WTC11 (cell line): ENCODE measurements around the gene MBNL1. TPM values are rescaled to one million over a fixed set of nuclear protein-coding genes. Genes with fewer than 3 reads are reported as not detected.

Experiments used
- ATAC-seq: fragments of 200-7000 bp; cut with Tn5 transposase; 2 replicates; pipeline ENCODE4 v1.10.0; 2021; ENCODE audit warnings: mild to moderate bottlenecking, moderate library complexity
- CTCF ChIA-PET: fragments of 300-600 bp; sonication (Branson Sonifier 250); formaldehyde crosslinking; loops from one replicate; lab custom pipeline; 2021; ENCODE audit warnings: antibody characterized with exemption; lab: Charles Lee
- POLR2A ChIA-PET: fragments of 350-600 bp; sonication (Branson Sonifier 250); formaldehyde crosslinking; loops from one replicate; lab custom pipeline; 2021; ENCODE audit warnings: antibody characterized with exemption; lab: Charles Lee
- DNase-seq: peaks from one replicate; pipeline ENCODE4 v3.0.0; 2021; ENCODE audit warnings: low spot score
- H3K27ac Mint-ChIP-seq: 2 replicates; pipeline ENCODE4 v1.8.0; 2021; ENCODE audit warnings: mixed read lengths
- H3K27me3 Mint-ChIP-seq: 2 replicates; pipeline ENCODE4 v1.8.0; 2021; ENCODE audit warnings: low read depth, mild to moderate bottlenecking, moderate library complexity, mixed read lengths
- H3K36me3 Mint-ChIP-seq: 2 replicates; pipeline ENCODE4 v1.8.0; 2021; ENCODE audit warnings: mixed read lengths
- H3K4me1 Mint-ChIP-seq: 2 replicates; pipeline ENCODE4 v1.8.0; 2022; ENCODE audit warnings: mixed read lengths
- H3K4me3 Mint-ChIP-seq: 2 replicates; pipeline ENCODE4 v1.8.0; 2021; ENCODE audit warnings: mild to moderate bottlenecking, moderate library complexity, mixed read lengths
- H3K9me3 Mint-ChIP-seq: 2 replicates; pipeline ENCODE4 v1.8.0; 2021; ENCODE audit warnings: mixed read lengths
- ATF1 ChIP-seq: sonication (generic); formaldehyde crosslinking; IDR thresholded peaks from 2 replicates; pipeline ENCODE4 v1.8.1; 2023; ENCODE audit warnings: mild to moderate bottlenecking, moderate library complexity, missing genetic modification reagents
- CREB1 ChIP-seq: sonication (generic); formaldehyde crosslinking; IDR thresholded peaks from 2 replicates; pipeline ENCODE4 v1.8.0; 2023; ENCODE audit warnings: mild to moderate bottlenecking, missing genetic modification reagents
- CREM ChIP-seq: sonication (generic); formaldehyde crosslinking; IDR thresholded peaks from 2 replicates; pipeline ENCODE4 v1.8.1; 2022; ENCODE audit warnings: mild to moderate bottlenecking, missing genetic modification reagents, moderate library complexity
- CTCF ChIP-seq: fragments of 200-600 bp; IDR thresholded peaks from 2 replicates; pipeline ENCODE4 v1.8.0; 2022; ENCODE audit warnings: antibody characterized with exemption
- ETV6 ChIP-seq: sonication (generic); formaldehyde crosslinking; IDR thresholded peaks from 2 replicates; pipeline ENCODE4 v1.8.1; 2022; ENCODE audit warnings: mild to moderate bottlenecking, missing genetic modification reagents
- IRF1 ChIP-seq: sonication (generic); formaldehyde crosslinking; IDR thresholded peaks from 2 replicates; pipeline ENCODE4 v1.8.0; 2023; ENCODE audit warnings: missing genetic modification reagents
- MLX ChIP-seq: sonication (generic); formaldehyde crosslinking; IDR thresholded peaks from 2 replicates; pipeline ENCODE4 v1.8.1; 2023; ENCODE audit warnings: mild to moderate bottlenecking, missing genetic modification reagents, moderate library complexity
- MYBL2 ChIP-seq: sonication (generic); formaldehyde crosslinking; IDR thresholded peaks from 2 replicates; pipeline ENCODE4 v1.8.1; 2023; ENCODE audit warnings: mild to moderate bottlenecking, moderate library complexity, missing genetic modification reagents
- NR3C1 ChIP-seq: sonication (generic); formaldehyde crosslinking; conservative IDR thresholded peaks from 2 replicates; pipeline ENCODE4 v1.8.1; 2023; ENCODE audit warnings: low read depth, mild to moderate bottlenecking, missing genetic modification reagents
- OVOL2 ChIP-seq: fragments of 250-450 bp; sonication (Bioruptor Pico); IDR thresholded peaks from 2 replicates; pipeline ENCODE4 v1.9.0; 2021; ENCODE audit warnings: mild to moderate bottlenecking, borderline replicate concordance
- RELA ChIP-seq: sonication (generic); formaldehyde crosslinking; IDR thresholded peaks from 2 replicates; pipeline ENCODE4 v1.8.1; 2022; ENCODE audit warnings: missing genetic modification reagents, mild to moderate bottlenecking, borderline replicate concordance
- RORB ChIP-seq: fragments of 250-450 bp; sonication (Bioruptor Pico); IDR thresholded peaks from 2 replicates; pipeline ENCODE4 v1.9.0; 2021; ENCODE audit warnings: mild to moderate bottlenecking
- TEAD4 ChIP-seq: sonication (generic); formaldehyde crosslinking; IDR thresholded peaks from 2 replicates; pipeline ENCODE4 v1.8.0; 2022; ENCODE audit warnings: mild to moderate bottlenecking, missing genetic modification reagents
- ZNF219 ChIP-seq: sonication (generic); formaldehyde crosslinking; IDR thresholded peaks from 2 replicates; pipeline ENCODE4 v1.8.0; 2023; ENCODE audit warnings: missing genetic modification reagents, mild to moderate bottlenecking, borderline replicate concordance
- ZNF232 ChIP-seq: sonication (generic); formaldehyde crosslinking; IDR thresholded peaks from 2 replicates; pipeline ENCODE4 v1.8.0; 2022; ENCODE audit warnings: mild to moderate bottlenecking, missing genetic modification reagents
- ZNF416 ChIP-seq: fragments of 250-450 bp; sonication (Bioruptor Pico); IDR thresholded peaks from 2 replicates; pipeline ENCODE4 v1.9.0; 2021; ENCODE audit warnings: mild to moderate bottlenecking, inconsistent platforms
- ZNF423 ChIP-seq: fragments of 250-450 bp; sonication (Bioruptor Pico); IDR thresholded peaks from 2 replicates; pipeline ENCODE4 v2.1.2; 2022; ENCODE audit warnings: mild to moderate bottlenecking, moderate library complexity
- total RNA-seq: library from RNA; stranded (reverse); gene quantifications from 3 replicates; pipeline ENCODE4 v1.2.3, GENCODE V29; 2021
- TF ChIP-seq, protein P1 (sequence below): sonication (generic); formaldehyde crosslinking; IDR thresholded peaks from 2 replicates; pipeline ENCODE4 v1.8.1; 2022; ENCODE audit warnings: missing genetic modification reagents, borderline replicate concordance
- TF ChIP-seq, protein P2 (sequence below): fragments of 250-450 bp; sonication (Bioruptor Pico); IDR thresholded peaks from 2 replicates; pipeline ENCODE4 v1.9.0; 2021; ENCODE audit warnings: mild to moderate bottlenecking

MBNL1 gene
- total RNA-seq, 1 experiment from 2014 or later, result 20.4 TPM

- H3K4me3 Mint-ChIP-seq, result no peak overlapping the region
- H3K27ac Mint-ChIP-seq, result peak overlapping the region; percentile 78
- H3K36me3 Mint-ChIP-seq, result no peaks in the 10 kb centered on the region; the same call in 1 of the 2 replicates
- no peak for TF ChIP-seq CTCF
- no peak for TF ChIP-seq MLX (CRISPR knock-in tag)
- no peak for TF ChIP-seq ZNF232 (CRISPR knock-in tag)
- CTCF ChIA-PET, result no interaction called here
- peaks cover 63% of the 10 kb centered on the region for H3K4me1 Mint-ChIP-seq
- peak; percentile 69 for ATAC-seq
- no peaks in the 10 kb centered on the region for H3K9me3 Mint-ChIP-seq
- DNase-seq, result no peak
- POLR2A ChIA-PET, result no interaction called here
- H3K27me3 Mint-ChIP-seq, result no peaks in the 10 kb centered on the region
Observed at GRCh38 chr3:152307829-152308474, 39.2 kb downstream of the MBNL1 start.

DNA sequence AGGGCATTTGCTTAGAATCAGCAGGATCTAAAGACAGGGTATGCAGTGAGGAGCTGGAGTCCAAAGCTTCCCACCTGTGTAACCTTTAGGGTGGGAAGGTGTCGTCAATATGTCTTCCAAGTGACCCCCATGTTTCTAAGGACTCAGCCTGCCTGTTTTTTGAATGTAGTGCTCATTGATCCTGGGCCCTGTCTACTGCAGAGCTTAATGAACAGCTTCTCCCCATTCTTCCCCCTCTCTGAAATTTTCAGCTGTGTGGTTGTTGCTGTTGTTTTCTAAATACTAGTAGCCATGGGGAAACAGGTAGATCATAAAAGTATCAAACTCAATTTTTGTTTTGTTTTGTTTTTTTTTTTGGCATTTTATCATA is 39.7 kb downstream of the MBNL1 start:
- ChIA-PET CTCF (no interaction called here), POLR2A (no interaction called here)
- DNase-seq (no peak), ATAC-seq (no peak; the same call in 1 of the 2 replicates)
- TF ChIP-seq, protein P1, sequence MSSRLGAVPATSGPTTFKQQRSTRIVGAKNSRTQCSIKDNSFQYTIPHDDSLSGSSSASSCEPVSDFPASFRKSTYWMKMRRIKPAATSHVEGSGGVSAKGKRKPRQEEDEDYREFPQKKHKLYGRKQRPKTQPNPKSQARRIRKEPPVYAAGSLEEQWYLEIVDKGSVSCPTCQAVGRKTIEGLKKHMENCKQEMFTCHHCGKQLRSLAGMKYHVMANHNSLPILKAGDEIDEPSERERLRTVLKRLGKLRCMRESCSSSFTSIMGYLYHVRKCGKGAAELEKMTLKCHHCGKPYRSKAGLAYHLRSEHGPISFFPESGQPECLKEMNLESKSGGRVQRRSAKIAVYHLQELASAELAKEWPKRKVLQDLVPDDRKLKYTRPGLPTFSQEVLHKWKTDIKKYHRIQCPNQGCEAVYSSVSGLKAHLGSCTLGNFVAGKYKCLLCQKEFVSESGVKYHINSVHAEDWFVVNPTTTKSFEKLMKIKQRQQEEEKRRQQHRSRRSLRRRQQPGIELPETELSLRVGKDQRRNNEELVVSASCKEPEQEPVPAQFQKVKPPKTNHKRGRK (CRISPR knock-in tag), result no peak
- no peaks in the 10 kb centered on the region for H3K9me3 Mint-ChIP-seq
- H3K36me3 Mint-ChIP-seq, result no peaks in the 10 kb centered on the region; the same call in 1 of the 2 replicates
- peaks cover 58% of the 10 kb centered on the region for H3K4me1 Mint-ChIP-seq
- peak overlapping the region; percentile 78; the same call in 1 of the 2 replicates for H3K27ac Mint-ChIP-seq
- H3K4me3 Mint-ChIP-seq, result no peak overlapping the region
- H3K27me3 Mint-ChIP-seq, result no peaks in the 10 kb centered on the region

DNA sequence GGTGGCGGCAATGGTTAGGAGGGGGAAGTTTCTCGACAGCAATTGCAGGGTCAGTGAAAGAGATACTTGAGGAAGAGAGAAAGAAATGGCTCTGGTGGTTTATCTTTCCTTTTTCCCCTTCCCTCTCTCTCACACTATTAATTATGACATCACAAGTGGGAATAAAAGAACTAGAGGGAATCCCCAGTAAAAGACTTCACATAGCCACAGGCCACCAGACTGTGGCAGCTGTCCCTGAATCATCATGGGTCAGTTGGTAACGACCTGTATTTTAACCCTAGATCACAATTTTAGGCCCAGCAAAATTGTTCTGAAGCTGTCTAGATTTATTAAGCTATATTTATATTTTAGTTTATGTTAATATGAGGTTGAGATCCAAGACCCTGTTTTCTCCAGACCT is 40.3 kb downstream of the MBNL1 start:
- Mint-ChIP-seq H3K9me3 (no peaks in the 10 kb centered on the region), H3K27ac (no peak overlapping the region), H3K36me3 (no peaks in the 10 kb centered on the region; the same call in 1 of the 2 replicates), H3K4me1 (peaks cover 55% of the 10 kb centered on the region), H3K27me3 (no peaks in the 10 kb centered on the region), H3K4me3 (no peak overlapping the region)
- ChIA-PET POLR2A (interaction anchor here (0.6 kb wide), 1 partner anchor 11 kb away, joined by 4 read pairs; no protein-coding TSS in a partner anchor), CTCF (no interaction called here)
- DNase-seq, result no peak
- no peak for ATAC-seq
- TF ChIP-seq OVOL2 (CRISPR knock-in tag) (no peak), IRF1 (CRISPR knock-in tag) (no peak), CREM (CRISPR knock-in tag) (no peak), RELA (CRISPR knock-in tag) (no peak), CREB1 (CRISPR knock-in tag) (no peak), TEAD4 (CRISPR knock-in tag) (no peak), ATF1 (no peak), ZNF416 (CRISPR knock-in tag) (no peak), ZNF423 (CRISPR knock-in tag) (no peak), RORB (CRISPR knock-in tag) (no peak), ZNF219 (CRISPR knock-in tag) (no peak), MYBL2 (CRISPR knock-in tag) (no peak), NR3C1 (CRISPR knock-in tag) (no peak), ETV6 (CRISPR knock-in tag) (no peak)
- TF ChIP-seq, protein P2, sequence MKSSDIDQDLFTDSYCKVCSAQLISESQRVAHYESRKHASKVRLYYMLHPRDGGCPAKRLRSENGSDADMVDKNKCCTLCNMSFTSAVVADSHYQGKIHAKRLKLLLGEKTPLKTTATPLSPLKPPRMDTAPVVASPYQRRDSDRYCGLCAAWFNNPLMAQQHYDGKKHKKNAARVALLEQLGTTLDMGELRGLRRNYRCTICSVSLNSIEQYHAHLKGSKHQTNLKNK (CRISPR knock-in tag), result no peak
